Measurements from ENCODE around the gene BRD3. TPM values are rescaled to one million over a fixed set of nuclear protein-coding genes. Genes with fewer than 3 reads are reported as not detected.

The BRD3 gene
- total RNA-seq, 4 donors from 2014 or later: 13.7 to 39.9 (median 18.7) TPM

DNA sequence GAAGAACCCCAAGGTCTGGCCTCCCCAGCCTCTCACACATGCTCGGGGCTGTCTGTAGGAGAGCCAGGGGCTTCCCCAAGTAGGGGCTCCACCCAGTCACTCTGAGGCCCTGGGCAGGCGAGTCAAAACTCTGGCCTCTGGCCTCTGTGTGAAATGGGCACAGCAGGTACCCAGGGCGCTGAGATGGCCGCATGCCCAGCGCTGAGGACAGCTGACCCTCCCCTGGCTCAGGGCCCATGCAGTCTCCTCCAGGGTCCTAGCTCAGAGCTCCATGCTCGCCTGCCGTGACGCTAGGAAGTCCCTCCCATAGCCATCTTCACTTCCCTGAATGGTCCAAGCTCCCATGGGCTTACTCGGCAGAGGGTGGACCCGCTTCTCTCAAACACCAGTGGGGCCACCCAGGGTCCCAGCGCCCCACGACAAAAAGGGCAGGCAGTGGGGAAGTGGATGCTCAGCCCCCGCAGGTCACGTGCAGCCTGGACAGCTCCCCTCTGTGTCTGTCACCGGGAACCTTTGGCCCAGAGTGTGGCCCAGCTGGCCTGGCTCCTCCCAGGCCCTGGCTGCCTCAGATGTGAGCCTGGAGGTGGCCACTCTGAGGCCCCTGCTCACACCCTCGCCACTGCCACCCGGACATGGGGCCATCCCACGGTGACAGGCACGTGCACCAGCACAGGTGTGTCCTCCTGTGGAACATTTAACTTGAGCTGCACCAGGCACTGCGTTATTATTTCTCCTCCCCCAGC lies 63.5 kb downstream of the BRD3 start:
- DNase-seq (ENCODE audit: low spot score): no peak
- ATAC-seq (ENCODE audit: low FRiP score): no peak
- TF ChIP-seq, protein P1, sequence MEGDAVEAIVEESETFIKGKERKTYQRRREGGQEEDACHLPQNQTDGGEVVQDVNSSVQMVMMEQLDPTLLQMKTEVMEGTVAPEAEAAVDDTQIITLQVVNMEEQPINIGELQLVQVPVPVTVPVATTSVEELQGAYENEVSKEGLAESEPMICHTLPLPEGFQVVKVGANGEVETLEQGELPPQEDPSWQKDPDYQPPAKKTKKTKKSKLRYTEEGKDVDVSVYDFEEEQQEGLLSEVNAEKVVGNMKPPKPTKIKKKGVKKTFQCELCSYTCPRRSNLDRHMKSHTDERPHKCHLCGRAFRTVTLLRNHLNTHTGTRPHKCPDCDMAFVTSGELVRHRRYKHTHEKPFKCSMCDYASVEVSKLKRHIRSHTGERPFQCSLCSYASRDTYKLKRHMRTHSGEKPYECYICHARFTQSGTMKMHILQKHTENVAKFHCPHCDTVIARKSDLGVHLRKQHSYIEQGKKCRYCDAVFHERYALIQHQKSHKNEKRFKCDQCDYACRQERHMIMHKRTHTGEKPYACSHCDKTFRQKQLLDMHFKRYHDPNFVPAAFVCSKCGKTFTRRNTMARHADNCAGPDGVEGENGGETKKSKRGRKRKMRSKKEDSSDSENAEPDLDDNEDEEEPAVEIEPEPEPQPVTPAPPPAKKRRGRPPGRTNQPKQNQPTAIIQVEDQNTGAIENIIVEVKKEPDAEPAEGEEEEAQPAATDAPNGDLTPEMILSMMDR (IDR thresholded peaks at IDR 0.05): no peak

DNA sequence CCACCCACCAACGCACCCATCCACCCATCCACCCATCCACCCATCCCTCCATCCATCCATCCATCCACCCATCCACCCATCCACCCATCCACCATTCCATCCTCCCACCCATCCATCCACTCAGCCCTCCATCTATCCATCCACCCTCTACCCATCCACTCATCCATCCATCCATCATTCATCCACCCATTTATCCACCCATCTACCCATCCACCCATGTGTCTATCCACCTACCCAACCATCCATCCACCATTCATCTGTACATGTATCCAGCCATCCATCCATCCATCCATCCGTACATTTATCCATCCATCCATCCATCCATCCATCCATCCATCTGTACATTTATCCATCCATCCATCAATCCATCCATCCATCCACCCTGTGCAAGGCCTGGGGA lies 64.6 kb downstream of the BRD3 start:
- TF ChIP-seq, protein P1 (IDR thresholded peaks at IDR 0.05): no peak

DNA sequence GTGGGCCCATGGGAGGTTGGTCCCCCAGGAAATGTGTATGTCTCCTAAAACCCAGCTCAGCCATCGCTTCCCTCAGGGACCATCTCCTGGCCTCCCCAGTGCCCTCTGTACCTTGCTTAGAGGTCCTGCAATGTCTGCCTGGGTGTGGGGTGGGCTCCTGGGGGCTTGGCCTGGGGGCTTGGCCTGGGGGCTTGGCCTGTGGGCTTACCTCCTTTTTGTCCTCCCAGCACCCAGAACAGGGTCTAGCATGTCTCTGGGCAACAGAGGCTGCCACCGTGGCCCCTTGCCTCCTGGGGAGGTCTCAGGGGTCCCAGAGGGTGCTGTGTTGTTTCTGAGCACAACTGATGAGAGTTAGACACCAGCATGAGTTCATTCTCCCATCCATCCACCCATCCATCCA lies 65.0 kb downstream of the BRD3 start:
- ATAC-seq (ENCODE audit: low FRiP score) (no peak), DNase-seq (ENCODE audit: low spot score) (no peak)
- TF ChIP-seq, protein P1 (IDR thresholded peaks at IDR 0.05): no peak

More for the DNA sequence above, 64.6 kb downstream of the BRD3 start:
- ATAC-seq (ENCODE audit: low FRiP score) (no peak), DNase-seq (ENCODE audit: low spot score) (no peak)

DNA sequence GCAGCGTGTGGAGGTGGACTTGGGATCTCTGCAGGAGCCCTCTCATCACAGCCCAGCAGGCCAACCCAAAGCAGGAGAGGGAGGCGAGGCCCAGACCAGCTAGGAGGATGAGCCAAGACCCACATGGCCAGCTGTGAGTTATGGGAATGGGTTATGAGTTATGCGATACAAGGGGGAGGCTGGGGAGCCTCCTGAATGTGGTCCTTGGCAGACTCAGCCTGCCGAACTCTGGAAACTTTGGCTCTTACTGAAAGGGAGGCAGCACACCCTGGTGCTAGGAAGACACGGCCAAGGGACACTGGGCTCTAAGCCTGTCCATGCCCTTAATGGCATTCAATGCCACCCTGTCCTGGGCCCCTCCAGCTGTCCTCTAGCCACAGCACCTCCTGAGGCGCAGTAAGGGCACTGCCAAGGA lies 68.0 kb downstream of the BRD3 start:
- TF ChIP-seq, protein P1 (IDR thresholded peaks at IDR 0.05): no peak
- ATAC-seq (ENCODE audit: low FRiP score) (no peak), DNase-seq (ENCODE audit: low spot score) (no peak)

DNA sequence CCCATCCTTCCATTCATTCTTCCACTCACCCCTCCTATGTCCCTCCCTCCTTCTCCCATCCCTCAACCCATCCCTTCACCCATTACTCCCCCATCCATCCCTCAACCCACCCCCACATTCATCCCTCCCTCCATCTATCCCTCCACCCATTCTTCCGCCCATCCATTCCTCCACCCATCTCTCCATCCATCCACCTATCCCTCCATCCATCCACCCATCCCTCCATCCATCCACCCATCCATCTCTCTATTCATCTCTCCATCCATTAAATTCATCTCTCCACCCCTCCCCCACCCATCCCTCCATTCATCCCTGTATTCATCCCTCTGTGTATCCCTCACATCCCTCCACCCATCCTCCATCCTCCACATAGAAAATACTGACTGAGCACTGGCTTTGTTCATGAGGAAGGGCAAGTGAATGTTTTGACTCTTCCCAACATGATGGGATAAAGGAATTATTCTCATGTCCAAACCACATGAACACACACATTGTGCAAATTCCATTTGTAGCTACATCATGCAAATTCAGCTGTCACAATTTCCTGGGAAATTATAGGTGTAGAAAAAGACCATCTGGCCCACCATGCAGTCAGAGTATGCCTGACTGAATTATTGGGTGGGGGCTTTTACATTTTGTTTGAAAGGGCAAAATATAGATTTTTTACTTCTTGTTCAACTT lies 68.8 kb downstream of the BRD3 start:
- DNase-seq (ENCODE audit: low spot score) (no peak), ATAC-seq (ENCODE audit: low FRiP score) (no peak)
- TF ChIP-seq, protein P1 (IDR thresholded peaks at IDR 0.05): no peak

DNA sequence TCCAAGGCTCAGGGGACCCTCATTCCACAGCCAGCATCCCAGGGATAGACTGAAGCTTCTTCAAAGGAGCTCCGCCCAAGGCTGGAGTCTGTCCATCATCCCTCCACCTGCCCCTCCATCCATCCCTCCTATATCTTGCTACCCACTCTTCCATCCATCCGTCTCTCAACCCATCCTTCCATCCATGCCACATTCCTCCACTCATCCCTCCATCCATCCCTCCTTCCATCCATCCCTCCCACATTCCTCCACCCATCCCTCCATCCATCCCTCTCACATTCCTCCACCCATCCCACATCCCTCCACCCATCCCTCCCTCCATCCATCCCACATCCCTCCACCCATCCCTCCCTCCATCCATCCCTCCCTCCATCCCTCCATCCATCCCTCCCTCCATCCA lies 70.2 kb downstream of the BRD3 start:
- TF ChIP-seq, protein P1 (IDR thresholded peaks at IDR 0.05): no peak
- DNase-seq (ENCODE audit: low spot score) (no peak), ATAC-seq (ENCODE audit: low FRiP score) (no peak)

Measured in omental fat pad (tissue), 4 donors.